ENCODE data around the gene EHMT2. TPM values are rescaled to one million over a fixed set of nuclear protein-coding genes. Genes with fewer than 3 reads are reported as not detected.
"Not testable (repeated sequence)": the region's sequence is repeated elsewhere in the genome, so short reads cannot be mapped to it uniquely, and the experiment has no call there.

The EHMT2 gene
- total RNA-seq, 1 donor from 2014 or later: 135 TPM

GRCh38 chr6:31844507-31844906, 53.0 kb downstream of the EHMT2 start:
- H3K36me3 Mint-ChIP-seq: peaks cover 15% of the 10 kb centered on the region
- H3K27me3 Mint-ChIP-seq (ENCODE audit: low read depth): no peaks in the 10 kb centered on the region
- TF ChIP-seq CTCF (IDR thresholded peaks at IDR 0.05; ENCODE audit: unreplicated experiment): no peak
- no peaks in the 10 kb centered on the region for H3K4me1 Mint-ChIP-seq
- H3K4me3 Mint-ChIP-seq: no peak overlapping the region
- DNase-seq (ENCODE audit: low spot score in 2 of 2, unreplicated experiment in 2 of 2): no peak
- H3K9me3 Mint-ChIP-seq: no peaks in the 10 kb centered on the region
- no peak overlapping the region for H3K27ac Mint-ChIP-seq

- Mint-ChIP-seq H3K27ac (no peak overlapping the region), H3K27me3 (ENCODE audit: low read depth) (no peaks in the 10 kb centered on the region), H3K36me3 (peaks cover 27% of the 10 kb centered on the region), H3K4me1 (peaks cover 11% of the 10 kb centered on the region), H3K9me3 (no peaks in the 10 kb centered on the region), H3K4me3 (no peak overlapping the region)
- no peak for DNase-seq (ENCODE audit: low spot score in 2 of 2, unreplicated experiment in 2 of 2)
- no peak for TF ChIP-seq CTCF (IDR thresholded peaks at IDR 0.05; ENCODE audit: unreplicated experiment)
Observed at GRCh38 chr6:31842053-31842452, 55.4 kb downstream of the EHMT2 start.

- H3K27me3 Mint-ChIP-seq (ENCODE audit: low read depth); H3K27ac Mint-ChIP-seq; H3K9me3 Mint-ChIP-seq; DNase-seq (ENCODE audit: low spot score in 2 of 2, unreplicated experiment in 2 of 2); H3K4me3 Mint-ChIP-seq: not testable (repeated sequence)
- peaks cover 31% of the 10 kb centered on the region for H3K36me3 Mint-ChIP-seq
- H3K4me1 Mint-ChIP-seq: peaks cover 24% of the 10 kb centered on the region
Observed at GRCh38 chr6:31839779-31840126, 57.7 kb downstream of the EHMT2 start.

- DNase-seq (ENCODE audit: low spot score in 2 of 2, unreplicated experiment in 2 of 2): no peak
- no peak overlapping the region for H3K4me3 Mint-ChIP-seq
- H3K27ac Mint-ChIP-seq: peak overlapping the region; percentile 15
- no peaks in the 10 kb centered on the region for H3K27me3 Mint-ChIP-seq (ENCODE audit: low read depth)
- H3K4me1 Mint-ChIP-seq: peaks cover 27% of the 10 kb centered on the region
- peaks cover 31% of the 10 kb centered on the region for H3K36me3 Mint-ChIP-seq
- no peaks in the 10 kb centered on the region for H3K9me3 Mint-ChIP-seq
- no peak for TF ChIP-seq CTCF (IDR thresholded peaks at IDR 0.05; ENCODE audit: unreplicated experiment)
Observed at GRCh38 chr6:31838968-31839367, 58.5 kb downstream of the EHMT2 start.

- H3K27me3 Mint-ChIP-seq (ENCODE audit: low read depth); H3K9me3 Mint-ChIP-seq; DNase-seq (ENCODE audit: low spot score in 2 of 2, unreplicated experiment in 2 of 2): not testable (repeated sequence)
- Mint-ChIP-seq H3K4me1 (peaks cover 27% of the 10 kb centered on the region), H3K4me3 (peak overlapping the region; percentile 98), H3K36me3 (peaks cover 31% of the 10 kb centered on the region), H3K27ac (peak overlapping the region; percentile 2)
Observed at GRCh38 chr6:31838114-31838553, 59.4 kb downstream of the EHMT2 start.

GRCh38 chr6:31837369-31838113, 60.0 kb downstream of the EHMT2 start:
- Mint-ChIP-seq H3K4me1 (peaks cover 27% of the 10 kb centered on the region), H3K27me3 (ENCODE audit: low read depth) (no peaks in the 10 kb centered on the region), H3K4me3 (peak overlapping the region; percentile 98), H3K27ac (peak overlapping the region; percentile 99), H3K36me3 (peaks cover 31% of the 10 kb centered on the region), H3K9me3 (no peaks in the 10 kb centered on the region)
- no peak for DNase-seq (ENCODE audit: low spot score in 2 of 2, unreplicated experiment in 2 of 2)
- no peak for TF ChIP-seq CTCF (IDR thresholded peaks at IDR 0.05; ENCODE audit: unreplicated experiment)
